Bronchial smooth muscle cell (primary cell): Measurements from ENCODE around the gene CMC1. TPM values are rescaled to one million over a fixed set of nuclear protein-coding genes. Genes with fewer than 3 reads are reported as not detected.

Source experiments
- total RNA-seq: library from RNA; depleted of rRNA; stranded (reverse); fragments of >200 nt; gene quantifications from 2 replicates; pipeline ENCODE4 v1.2.1, GENCODE V29; 2014

CMC1 gene
- total RNA-seq = 1.8 and 3.2 TPM in 2 replicates

GRCh38 chr3:28241221-28242160 is at the start of gene CMC1:
Gene CMC1 (plus strand): TSS chr3:28241619. CDS start chr3:28241794, 175 bp downstream.

GRCh38 chr3:28348629-28349468 is 107.4 kb downstream of the CMC1 start, which contains the start of the genes AZI2 and ZCWPW2:
Gene AZI2 (minus strand): TSS chr3:28348824. CDS start chr3:28340617, 8,207 bp downstream.
Gene ZCWPW2 (plus strand): TSS chr3:28348721. CDS start chr3:28413069, 64,348 bp downstream.

Other genes starting within 250 kb of the CMC1 start
- 0.69 and 1.1 TPM in 2 replicates for gene ZCWPW2, start 107.1 kb downstream of the CMC1 start, total RNA-seq
- gene AZI2, start 107.2 kb downstream of the CMC1 start, total RNA-seq = 76.7 and 94.6 TPM in 2 replicates